GM12878 (cell line): ENCODE results near the gene CFLAR.

ENCODE experiments used
- KDM1A ChIP-seq: fragments of 200-600 bp; sonication (generic); IDR thresholded peaks from 2 replicates; pipeline ENCODE4 v1.6.1; 2016; ENCODE audit warnings: borderline replicate concordance
- RAD21 ChIP-seq: IDR thresholded peaks from 2 replicates; pipeline ENCODE4 v1.6.1; 2011; ENCODE audit warnings: mild to moderate bottlenecking, low read depth, low read length, moderate library complexity; ENCODE audit not compliant: insufficient read depth
- RFX5 ChIP-seq: IDR thresholded peaks from 2 replicates; pipeline ENCODE4 v1.6.1; 2011; ENCODE audit warnings: low read depth, low read length, improper control_type of control experiment
- SMARCA5 ChIP-seq: fragments of 450-650 bp; IDR thresholded peaks from 2 replicates; pipeline ENCODE4 v1.6.1; 2017; ENCODE audit warnings: mild to moderate bottlenecking
- TCF7 ChIP-seq: IDR thresholded peaks from 2 replicates; pipeline ENCODE4 v1.6.1; 2014; ENCODE audit warnings: antibody characterized with exemption, borderline replicate concordance

DNA sequence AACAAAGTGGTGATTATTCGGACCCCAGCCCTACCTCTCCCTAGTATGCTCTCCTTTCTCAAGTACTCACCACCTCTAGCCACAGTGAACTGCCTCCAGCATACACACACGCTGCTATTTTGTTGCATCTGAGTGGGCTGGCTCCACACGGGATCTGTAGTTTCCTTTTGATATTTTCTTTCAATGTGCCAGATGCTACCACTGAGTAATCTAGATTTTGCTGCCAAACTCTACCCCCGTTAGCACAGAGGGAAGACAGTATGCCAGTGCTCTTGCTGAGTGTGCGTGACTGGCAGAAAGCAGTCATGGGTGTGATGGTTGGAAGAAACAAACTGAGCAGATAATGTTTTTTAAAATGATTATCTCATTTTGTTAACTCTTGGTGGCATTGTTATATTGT is 11.6 kb downstream of the CFLAR start:
- TF ChIP-seq TCF7 (no peak), SMARCA5 (no peak), KDM1A (no peak), RAD21 (no peak), RFX5 (no peak)
